ENCODE measurements around the gene TTC39B.

TTC39B gene

GRCh38 chr9:15156241-15156640, 150.8 kb downstream of the TTC39B start:
- H3K4me3 ChIP-seq (ENCODE audit: low read depth, low read length) = no peak overlapping the region
- no peak overlapping the region for H3K4me2 ChIP-seq (ENCODE audit: low read length)
- H3K36me3 ChIP-seq (ENCODE audit: control insufficient read depth, insufficient read depth, low read length) = no peaks in the 10 kb centered on the region
- TF ChIP-seq CTCF (IDR thresholded peaks at IDR 0.05) = no peak
- no peaks in the 10 kb centered on the region for H3K9me3 ChIP-seq (ENCODE audit: control insufficient read depth, low read length)
- H3K79me2 ChIP-seq = no peaks in the 10 kb centered on the region
- no peak overlapping the region for H3K9ac ChIP-seq
- no peak overlapping the region for H3K27ac ChIP-seq
- no peaks in the 10 kb centered on the region for H3K27me3 ChIP-seq (ENCODE audit: control insufficient read depth, insufficient read depth, low read length)
- H3K4me1 ChIP-seq = no peaks in the 10 kb centered on the region
- no peak overlapping the region for H2AFZ ChIP-seq

DNA sequence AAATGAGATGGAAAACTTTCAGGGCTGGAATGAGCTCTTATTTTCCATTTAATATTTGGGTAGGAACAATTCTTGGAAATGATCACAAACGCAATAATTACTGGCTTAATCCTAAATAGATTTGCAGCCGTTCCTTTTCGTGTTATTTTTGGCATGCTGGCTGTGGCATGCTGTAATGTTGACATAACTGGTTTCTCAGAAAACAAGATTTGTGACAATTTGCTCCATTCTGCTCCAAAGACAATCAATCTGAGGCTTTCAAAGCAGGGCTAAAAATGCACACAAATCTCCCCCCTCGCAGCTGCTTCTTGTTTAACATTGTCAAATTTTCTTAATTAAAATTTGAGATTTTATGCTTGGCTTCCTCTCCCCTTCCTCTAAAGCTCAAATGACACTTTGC, 151.2 kb downstream of the TTC39B start:
- Histone ChIP-seq H3K4me1 (no peaks in the 10 kb centered on the region), H3K79me2 (no peaks in the 10 kb centered on the region), H3K36me3 (ENCODE audit: control insufficient read depth, insufficient read depth, low read length) (no peaks in the 10 kb centered on the region), H3K27me3 (ENCODE audit: control insufficient read depth, insufficient read depth, low read length) (no peaks in the 10 kb centered on the region), H3K9me3 (ENCODE audit: control insufficient read depth, low read length) (no peaks in the 10 kb centered on the region), H3K9ac (no peak overlapping the region), H3K4me3 (ENCODE audit: low read depth, low read length) (no peak overlapping the region), H3K4me2 (ENCODE audit: low read length) (no peak overlapping the region), H2AFZ (no peak overlapping the region), H3K27ac (no peak overlapping the region)
- no peak for TF ChIP-seq CTCF (IDR thresholded peaks at IDR 0.05)

- H3K4me1 ChIP-seq = no peaks in the 10 kb centered on the region
Observed at GRCh38 chr9:15155323-15155722, 151.7 kb downstream of the TTC39B start.

DNA sequence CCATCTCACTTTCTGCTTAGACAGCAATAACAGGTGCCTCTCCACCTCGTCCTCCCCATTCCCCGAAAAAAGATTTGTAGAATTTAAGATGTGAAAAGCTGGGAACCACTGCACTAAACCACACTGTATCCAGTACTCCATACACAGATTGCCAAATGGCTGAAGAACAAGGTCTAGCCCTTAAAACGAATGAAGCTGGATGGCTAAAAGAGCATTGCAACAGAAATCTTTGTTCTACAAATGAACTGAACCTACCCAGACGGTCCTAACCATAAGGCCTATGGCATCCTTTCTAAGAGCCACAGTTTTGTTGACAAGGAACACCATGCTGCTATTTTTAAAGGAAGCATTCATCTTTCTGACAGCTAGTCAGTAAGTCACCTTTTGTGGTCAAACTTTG, 152.3 kb downstream of the TTC39B start:
- Histone ChIP-seq H3K27me3 (ENCODE audit: control insufficient read depth, insufficient read depth, low read length) (no peaks in the 10 kb centered on the region), H3K79me2 (no peaks in the 10 kb centered on the region), H3K4me1 (no peaks in the 10 kb centered on the region), H3K36me3 (ENCODE audit: control insufficient read depth, insufficient read depth, low read length) (no peaks in the 10 kb centered on the region), H3K27ac (peak overlapping the region; percentile 33), H3K9ac (no peak overlapping the region), H3K9me3 (ENCODE audit: control insufficient read depth, low read length) (no peaks in the 10 kb centered on the region), H3K4me3 (ENCODE audit: low read depth, low read length) (no peak overlapping the region), H2AFZ (no peak overlapping the region), H3K4me2 (ENCODE audit: low read length) (no peak overlapping the region)
- TF ChIP-seq CTCF (IDR thresholded peaks at IDR 0.05) = no peak

More at GRCh38 chr9:15155323-15155722, 151.7 kb downstream of the TTC39B start:
- peak overlapping the region; percentile 33 for H3K27ac ChIP-seq
- H3K79me2 ChIP-seq = no peaks in the 10 kb centered on the region
- no peaks in the 10 kb centered on the region for H3K9me3 ChIP-seq (ENCODE audit: control insufficient read depth, low read length)
- no peak overlapping the region for H3K4me2 ChIP-seq (ENCODE audit: low read length)
- H2AFZ ChIP-seq = no peak overlapping the region
- TF ChIP-seq CTCF (IDR thresholded peaks at IDR 0.05) = no peak
- H3K36me3 ChIP-seq (ENCODE audit: control insufficient read depth, insufficient read depth, low read length) = no peaks in the 10 kb centered on the region
- H3K27me3 ChIP-seq (ENCODE audit: control insufficient read depth, insufficient read depth, low read length) = no peaks in the 10 kb centered on the region
- H3K4me3 ChIP-seq (ENCODE audit: low read depth, low read length) = no peak overlapping the region
- H3K9ac ChIP-seq = no peak overlapping the region

GRCh38 chr9:15153961-15154360, 153.1 kb downstream of the TTC39B start:
- Histone ChIP-seq H3K79me2 (no peaks in the 10 kb centered on the region), H2AFZ (no peak overlapping the region)
- TF ChIP-seq CTCF (IDR thresholded peaks at IDR 0.05) = no peak

More at GRCh38 chr9:15153961-15154360, 153.1 kb downstream of the TTC39B start:
- Histone ChIP-seq H3K4me2 (ENCODE audit: low read length) (no peak overlapping the region), H3K27ac (no peak overlapping the region), H3K36me3 (ENCODE audit: control insufficient read depth, insufficient read depth, low read length) (no peaks in the 10 kb centered on the region), H3K9ac (no peak overlapping the region), H3K27me3 (ENCODE audit: control insufficient read depth, insufficient read depth, low read length) (no peaks in the 10 kb centered on the region), H3K4me3 (ENCODE audit: low read depth, low read length) (no peak overlapping the region), H3K9me3 (ENCODE audit: control insufficient read depth, low read length) (no peaks in the 10 kb centered on the region), H3K4me1 (no peaks in the 10 kb centered on the region)
